ENCODE results near the gene CFP.
A peak's percentile ranks its signal among the peaks of the same experiment; 100 is the strongest.

The CFP gene

GRCh38 chrX:47578692-47579091 lies 51.0 kb downstream of the CFP start:
- no peak for TF ChIP-seq CTCF (IDR thresholded peaks at IDR 0.05; ENCODE audit: low read depth, low read length)
- no peak overlapping the region for H3K4me3 ChIP-seq (ENCODE audit: low read depth, low read length)

GRCh38 chrX:47577901-47578300 lies 51.8 kb downstream of the CFP start:
- TF ChIP-seq CTCF (IDR thresholded peaks at IDR 0.05; ENCODE audit: low read depth, low read length) = no peak
- no peak overlapping the region for H3K4me3 ChIP-seq (ENCODE audit: low read depth, low read length)

- H3K4me3 ChIP-seq (ENCODE audit: low read depth, low read length) = no peak overlapping the region
- no peak for TF ChIP-seq CTCF (IDR thresholded peaks at IDR 0.05; ENCODE audit: low read depth, low read length)
Measured at GRCh38 chrX:47577424-47577823, 52.3 kb downstream of the CFP start.

GRCh38 chrX:47576021-47576898 lies 53.5 kb downstream of the CFP start:
- no peak overlapping the region for H3K4me3 ChIP-seq (ENCODE audit: low read depth, low read length)
- TF ChIP-seq CTCF (IDR thresholded peaks at IDR 0.05; ENCODE audit: low read depth, low read length) = no peak

- peak overlapping the region; percentile 30; the same call in 1 of the 2 replicates for H3K4me3 ChIP-seq (ENCODE audit: low read depth, low read length)
- TF ChIP-seq CTCF (IDR thresholded peaks at IDR 0.05; ENCODE audit: low read depth, low read length) = no peak
Measured at GRCh38 chrX:47574547-47575301, 55.0 kb downstream of the CFP start.

GRCh38 chrX:47574076-47574546 lies 55.6 kb downstream of the CFP start:
- no peak for TF ChIP-seq CTCF (IDR thresholded peaks at IDR 0.05; ENCODE audit: low read depth, low read length)
- H3K4me3 ChIP-seq (ENCODE audit: low read depth, low read length) = peak overlapping the region; percentile 30; the same call in 1 of the 2 replicates
